Stimulated activated CD8-positive, alpha-beta memory T cell treated with anti-CD3 and anti-CD28 coated beads, Interleukin-7, amount 100 ng/mL, for 24 hours (primary cell): ENCODE data around the gene CKAP2L.
"Not testable (repeated sequence)": the region's sequence is repeated elsewhere in the genome, so short reads cannot be mapped to it uniquely, and the experiment has no call there.

Experiments used
- DNase-seq: peaks from one replicate; pipeline ENCODE4 v3.0.0-alpha.2; 2020; ENCODE audit warnings: low read depth

CKAP2L gene

GRCh38 chr2:112709703-112710102, 54.7 kb downstream of the CKAP2L start:
- no peak for DNase-seq

DNA sequence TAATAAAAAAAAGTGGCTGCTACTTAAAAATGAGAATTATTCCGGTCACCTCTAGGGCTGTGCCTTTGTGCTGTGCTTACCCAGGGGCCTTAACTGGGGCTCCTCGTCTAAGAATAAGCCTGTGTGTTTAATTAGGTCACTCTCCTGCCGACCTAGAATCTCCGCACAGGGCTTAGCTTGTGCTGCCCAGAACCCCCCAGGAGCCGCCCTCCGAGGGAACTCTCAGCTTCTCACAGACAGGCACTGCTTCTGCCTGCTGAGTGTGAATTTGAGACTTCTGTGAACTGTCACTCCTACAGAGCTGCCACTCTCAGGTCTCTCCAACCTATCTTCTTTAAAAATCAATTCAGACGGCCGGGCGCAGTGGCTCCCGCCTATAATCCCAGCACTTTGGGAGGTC, 55.4 kb downstream of the CKAP2L start:
- no peak for DNase-seq

GRCh38 chr2:112706947-112707346, 57.5 kb downstream of the CKAP2L start:
- DNase-seq: not testable (repeated sequence)

DNA sequence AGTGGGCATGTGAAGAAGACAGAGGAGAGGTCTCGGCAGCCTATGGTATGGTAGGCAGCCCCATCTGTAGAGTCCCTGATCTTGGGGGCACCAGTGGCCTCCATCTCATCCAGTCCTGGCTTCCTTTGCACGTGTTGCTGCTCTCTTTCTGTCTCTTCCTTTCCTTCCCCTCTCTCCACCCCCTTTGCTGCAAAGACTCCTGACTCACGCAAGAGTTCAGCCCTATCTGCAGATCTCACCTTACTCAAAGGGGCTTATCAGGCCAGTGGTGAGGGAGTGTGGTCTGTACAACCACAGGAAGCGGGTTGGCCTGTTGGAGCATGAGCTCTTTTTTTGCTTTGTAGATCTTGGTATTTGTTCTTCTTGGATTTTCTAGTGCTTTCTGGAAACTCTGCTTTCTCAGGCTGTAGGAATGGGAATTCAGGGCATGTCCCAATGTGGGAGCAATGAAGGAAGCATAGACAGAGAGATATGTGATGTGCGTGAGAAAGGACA, 58.2 kb downstream of the CKAP2L start:
- no peak for DNase-seq

DNA sequence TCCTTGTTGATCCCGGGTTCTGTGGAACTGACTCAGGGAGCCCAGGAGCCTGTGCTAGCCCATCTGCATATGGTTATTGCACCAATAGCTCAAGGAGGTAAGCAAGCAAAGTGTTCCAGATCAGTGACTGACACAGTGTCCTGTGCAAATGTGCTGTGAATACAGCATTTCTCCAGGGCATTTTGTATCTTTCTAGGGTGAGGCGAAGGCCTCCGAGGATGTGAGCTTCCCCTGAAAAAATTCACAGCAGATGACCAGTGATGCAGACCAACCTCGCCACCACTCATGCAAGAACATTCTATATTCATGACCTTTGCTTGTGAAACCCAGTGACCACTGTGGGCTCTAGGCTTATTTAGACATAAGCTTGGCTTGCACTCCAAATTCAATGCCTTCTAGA, 58.8 kb downstream of the CKAP2L start:
- no peak for DNase-seq

GRCh38 chr2:112703684-112704083, 60.7 kb downstream of the CKAP2L start:
- DNase-seq: no peak

DNA sequence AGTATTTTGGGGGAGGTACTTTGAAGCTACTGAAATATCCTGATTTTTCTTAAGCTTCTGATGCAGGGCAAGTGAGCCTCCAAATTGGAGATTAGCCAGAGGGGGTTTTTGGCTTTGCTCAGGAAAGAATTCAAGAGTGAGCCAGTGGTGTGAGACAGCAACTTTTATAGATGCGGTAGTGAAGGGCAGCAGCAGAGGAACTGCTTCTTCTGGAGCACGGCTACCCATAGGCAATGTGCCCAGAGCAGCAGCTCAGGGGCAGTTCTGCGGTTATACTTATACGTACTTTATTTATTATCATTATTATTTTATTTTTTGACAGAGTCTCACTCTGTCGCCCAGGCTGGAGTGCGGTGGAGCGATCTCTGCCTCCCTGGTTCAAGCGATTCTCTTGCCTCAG, 63.4 kb downstream of the CKAP2L start:
- DNase-seq: no peak

- no peak for DNase-seq
Measured at GRCh38 chr2:112699984-112700667, 64.3 kb downstream of the CKAP2L start.

GRCh38 chr2:112698834-112699515, 65.4 kb downstream of the CKAP2L start:
- DNase-seq: no peak

DNA sequence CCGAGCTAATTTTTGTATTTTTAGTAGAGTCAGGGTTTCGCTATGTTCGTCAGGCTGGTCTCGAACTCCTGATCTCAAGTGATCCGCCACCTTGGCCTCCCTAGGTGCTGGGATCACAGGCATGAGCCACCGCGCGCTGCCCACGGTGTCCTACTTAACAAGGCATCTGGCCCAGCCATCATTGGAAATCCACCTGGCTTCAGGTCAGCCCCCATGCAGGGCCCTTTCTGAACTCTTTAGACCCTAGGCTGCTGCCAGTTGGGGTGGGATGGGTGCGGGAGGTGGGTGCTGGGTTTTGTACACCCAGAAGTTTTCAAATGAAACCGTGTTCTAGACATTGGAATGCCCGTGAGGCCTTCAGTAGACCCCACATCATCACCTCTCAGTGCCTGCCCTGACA, 70.2 kb downstream of the CKAP2L start:
- DNase-seq: no peak

- DNase-seq: no peak
Measured at GRCh38 chr2:112693596-112693995, 70.8 kb downstream of the CKAP2L start.

- no peak for DNase-seq
Measured at GRCh38 chr2:112692918-112693317, 71.5 kb downstream of the CKAP2L start.

- no peak for DNase-seq
Measured at GRCh38 chr2:112692495-112692911, 71.9 kb downstream of the CKAP2L start.

GRCh38 chr2:112691881-112692281, 72.5 kb downstream of the CKAP2L start:
- DNase-seq: no peak

DNA sequence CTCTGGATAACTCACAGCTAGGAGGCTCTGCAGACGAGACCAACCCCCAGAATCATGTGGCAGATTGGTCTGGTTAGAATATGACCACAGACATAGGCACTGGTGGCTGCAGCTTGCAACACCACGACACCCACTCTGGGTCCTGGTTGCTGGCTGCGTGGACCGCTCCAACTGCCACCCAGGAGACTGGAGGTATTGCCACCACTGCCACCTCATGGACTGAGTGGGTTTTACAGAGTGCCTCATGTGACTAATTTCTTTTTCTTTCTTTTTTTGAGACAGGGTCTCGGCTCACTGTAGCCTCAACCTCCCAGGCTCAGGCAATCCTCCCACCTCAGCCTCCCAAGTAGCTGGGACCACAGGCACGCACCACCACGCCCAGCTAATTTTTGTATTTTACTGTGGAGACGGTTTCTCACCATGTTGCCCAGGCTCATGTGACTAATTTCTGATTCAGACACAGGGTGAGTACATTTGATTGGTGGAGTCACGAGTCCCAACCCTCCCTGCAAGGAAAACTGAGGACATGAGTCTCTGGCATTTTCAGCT, 73.5 kb downstream of the CKAP2L start:
- no peak for DNase-seq

GRCh38 chr2:112688086-112688880, 76.1 kb downstream of the CKAP2L start:
- DNase-seq: no peak

DNA sequence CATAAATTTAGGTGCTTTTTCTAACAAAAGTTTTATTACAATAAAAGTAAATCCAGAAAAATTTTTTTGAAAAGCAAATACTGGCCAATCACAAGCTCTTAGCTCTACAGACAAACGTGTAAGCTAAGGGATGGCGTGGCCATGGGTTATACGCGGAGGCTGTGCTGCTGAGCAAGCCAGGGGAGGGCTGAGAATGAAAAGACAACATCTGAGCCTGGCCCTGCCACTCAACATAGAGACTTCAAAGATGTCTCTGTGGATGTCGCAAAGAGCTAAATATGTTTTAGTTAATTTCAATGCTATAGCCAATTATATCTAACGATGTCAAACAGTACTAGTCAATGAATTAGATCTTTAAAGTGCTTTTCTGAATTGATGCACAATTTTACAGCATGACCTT, 76.9 kb downstream of the CKAP2L start:
- no peak for DNase-seq
